Measurements from ENCODE around the gene HS3ST3B1.

HS3ST3B1 gene

DNA sequence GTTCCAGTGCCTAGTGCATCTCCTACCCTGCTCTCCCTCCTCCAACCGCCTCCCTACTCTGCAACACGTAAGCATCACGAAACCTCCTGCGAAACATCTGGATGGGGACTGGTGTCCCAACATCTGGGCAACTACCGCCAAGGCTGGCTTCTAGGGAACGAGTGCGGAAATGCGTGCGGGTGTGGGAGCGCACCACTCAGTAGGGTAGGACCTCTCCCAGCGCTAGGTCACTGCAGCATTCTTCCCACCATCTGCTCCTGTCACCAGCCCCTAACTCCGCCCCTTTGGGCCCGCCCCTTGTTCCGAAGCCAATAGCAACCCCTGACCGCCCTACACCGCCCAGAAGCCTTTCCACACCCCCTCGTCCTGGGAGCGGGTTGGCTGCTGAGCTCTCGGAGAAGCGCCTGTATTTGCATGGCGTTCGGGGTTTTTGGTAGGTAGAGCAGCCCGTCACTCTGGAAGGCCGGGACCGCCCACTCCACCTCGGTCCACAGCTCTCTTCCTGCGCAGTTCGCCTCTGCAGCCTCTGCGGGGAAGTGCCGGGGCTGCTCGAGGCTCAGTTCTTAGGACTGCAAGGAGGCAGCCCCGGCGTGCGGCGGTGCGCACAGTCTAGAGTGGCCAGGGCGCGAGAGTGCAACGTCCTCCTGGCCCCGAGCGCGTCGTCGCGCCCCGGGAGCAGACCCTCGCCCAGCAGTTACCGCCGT is at the start of gene HS3ST3B1:
TSS of gene HS3ST3B1 (plus strand) at position 507 of the 704 bp plus-strand sequence. CDS start 438 bp downstream, outside the sequence.
- peak; percentile 100 for DNase-seq

- no peak for DNase-seq
These were observed 39.5 kb upstream of the HS3ST3B1 start for GRCh38 chr17:14261406-14261805.

DNA sequence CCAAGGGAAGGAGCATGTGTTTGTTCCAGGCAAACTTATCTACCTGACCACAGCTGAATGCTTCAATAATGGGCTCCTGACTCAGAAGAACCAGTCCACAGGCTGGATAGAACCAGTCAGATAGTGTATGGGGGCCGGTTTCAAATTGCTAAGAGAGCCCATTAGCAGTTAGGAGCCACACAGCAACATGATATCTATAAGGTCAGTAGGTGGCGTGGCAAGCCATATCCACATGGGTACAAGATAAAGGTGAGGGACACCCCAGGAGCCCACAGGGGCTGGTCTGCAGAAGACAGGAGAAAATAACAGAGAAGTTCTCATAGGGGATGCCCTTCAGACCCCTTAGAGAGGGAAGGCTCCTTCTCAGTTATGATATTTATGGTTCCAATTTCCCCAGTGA is 32.6 kb upstream of the HS3ST3B1 start:
- DNase-seq = no peak

GRCh38 chr17:14269473-14269872 is 31.4 kb upstream of the HS3ST3B1 start:
- no peak for DNase-seq

GRCh38 chr17:14270508-14270907 is 30.4 kb upstream of the HS3ST3B1 start:
- no peak for DNase-seq

DNA sequence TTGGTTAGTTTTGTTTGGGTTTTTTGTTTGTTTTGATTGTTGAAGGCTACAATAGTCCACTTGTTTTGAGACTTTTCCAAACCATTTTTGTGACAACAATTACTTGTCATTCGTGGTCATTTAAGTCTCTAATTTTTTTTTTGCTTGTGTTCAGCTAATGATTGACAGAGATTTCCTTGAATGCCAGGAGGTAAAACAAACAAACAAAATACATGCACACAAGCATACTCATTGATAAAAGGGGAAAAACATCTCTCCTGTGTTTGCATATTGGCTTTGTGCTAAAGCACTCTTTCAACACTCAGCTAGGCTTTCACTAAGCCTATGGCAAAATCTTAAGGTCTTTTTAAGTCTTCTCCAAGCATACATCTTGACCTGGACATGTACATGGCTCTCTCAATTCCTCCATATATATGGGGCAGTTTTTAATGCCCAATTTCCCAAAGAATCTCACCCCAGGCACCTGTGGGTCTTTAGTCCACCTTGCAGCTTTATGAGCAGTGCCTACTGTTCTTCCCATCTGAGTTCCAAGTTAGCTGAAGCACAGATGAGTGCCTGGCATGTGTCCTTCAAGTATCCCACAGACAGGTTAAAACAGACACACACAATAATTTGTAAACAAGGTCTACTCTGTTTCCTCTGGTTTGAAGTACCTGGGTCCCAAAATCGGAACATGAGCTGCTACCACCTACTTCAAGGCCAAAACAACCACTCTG is 24.2 kb upstream of the HS3ST3B1 start:
- DNase-seq = no peak

GRCh38 chr17:14281530-14281929 is 19.4 kb upstream of the HS3ST3B1 start:
- no peak for DNase-seq

DNA sequence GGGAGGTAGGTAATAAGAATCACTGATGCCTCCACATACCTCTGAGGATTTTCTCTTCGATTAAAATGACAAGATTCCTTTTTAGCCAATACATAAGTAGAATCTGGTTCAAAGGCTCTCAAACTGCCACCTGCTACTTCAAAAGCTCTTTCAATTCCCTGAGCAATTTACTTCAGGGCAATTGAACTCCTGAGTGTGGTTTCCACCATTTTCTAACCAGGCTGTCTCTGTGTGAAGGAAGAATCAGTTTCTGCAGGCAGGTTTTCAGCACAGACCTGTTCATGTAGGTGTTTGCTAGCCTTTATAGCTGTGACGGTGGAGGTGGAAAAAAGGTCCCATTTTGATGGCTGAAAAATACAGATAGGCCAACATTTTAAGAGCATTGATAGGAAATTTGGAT is 18.2 kb upstream of the HS3ST3B1 start:
- no peak for DNase-seq

DNA sequence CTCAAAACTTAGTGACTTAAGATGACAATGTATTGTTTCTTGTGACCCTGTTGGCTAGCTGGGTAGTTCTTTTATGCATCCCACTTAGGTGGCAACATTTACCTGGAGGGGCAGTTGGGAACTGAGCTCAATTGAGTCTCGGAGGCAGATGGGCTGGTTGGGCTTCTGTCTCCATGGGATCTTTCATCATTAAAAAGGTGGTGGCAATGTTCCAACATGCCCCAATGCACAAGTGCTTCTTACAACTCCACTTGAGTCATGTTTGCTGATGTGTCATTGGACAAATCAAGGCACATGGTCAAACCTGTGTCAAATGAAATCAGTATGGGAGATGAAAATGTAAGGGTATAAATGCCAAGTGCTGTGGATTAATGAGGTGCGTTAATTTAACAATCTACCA is 11.7 kb upstream of the HS3ST3B1 start:
- no peak for DNase-seq

GRCh38 chr17:14294876-14295275 is 6.0 kb upstream of the HS3ST3B1 start:
- no peak for DNase-seq

DNA sequence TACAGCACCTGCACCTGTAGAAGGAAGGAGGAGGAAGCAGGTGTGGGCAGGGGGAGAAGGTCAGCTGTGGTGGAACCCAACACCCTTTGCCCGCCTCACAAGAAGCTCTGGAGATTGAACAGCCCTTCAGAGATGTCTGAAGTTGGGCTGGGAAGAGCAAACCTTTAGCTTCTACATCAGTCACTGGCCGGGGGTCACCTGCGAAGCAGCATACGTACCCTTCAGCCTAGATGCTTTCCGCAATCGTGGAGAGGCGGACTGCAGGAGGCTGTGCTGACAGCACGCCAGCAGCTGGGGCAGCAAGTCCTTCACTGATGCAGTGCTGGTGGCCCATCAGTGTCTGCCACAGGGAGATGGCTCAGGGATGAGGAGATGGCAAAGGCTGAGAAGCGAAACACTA is 5.2 kb upstream of the HS3ST3B1 start:
- DNase-seq = no peak

DNA sequence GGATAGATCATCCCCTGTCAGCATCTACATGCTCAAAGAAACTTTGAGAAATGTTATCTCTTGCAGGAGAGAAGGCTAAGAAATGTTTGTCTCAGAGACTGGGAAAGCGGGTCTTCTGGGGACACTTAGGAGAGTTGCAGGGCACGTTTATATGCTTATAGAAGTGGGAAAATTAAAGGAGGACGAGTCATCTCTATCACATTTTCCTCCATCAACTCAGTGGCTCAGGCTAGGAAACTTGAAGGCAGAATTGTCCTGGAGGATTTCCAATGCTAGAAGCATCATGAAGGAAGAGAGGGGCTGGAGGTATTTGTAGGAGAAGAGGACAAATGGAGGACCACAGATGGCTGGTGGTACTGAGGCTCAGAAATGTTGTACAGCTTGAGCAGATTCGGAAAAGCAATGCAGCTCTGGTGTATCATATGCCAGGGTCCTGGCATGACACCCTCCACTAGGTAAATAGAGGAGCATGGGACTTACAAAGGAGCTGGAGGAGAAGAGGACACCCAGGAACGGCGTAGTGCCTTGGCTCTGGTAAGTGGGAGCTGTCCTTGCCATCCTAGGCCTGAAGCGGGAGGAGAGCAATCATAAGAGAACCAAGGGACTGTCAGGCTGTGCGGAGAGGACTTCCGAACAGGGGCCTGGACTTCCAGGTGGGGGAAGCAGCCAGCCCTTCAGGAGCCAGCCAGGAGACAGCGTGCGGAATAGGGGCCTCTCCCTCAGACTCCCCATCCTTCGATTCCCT is 4.5 kb upstream of the HS3ST3B1 start:
- peak; percentile 74 for DNase-seq

DNA sequence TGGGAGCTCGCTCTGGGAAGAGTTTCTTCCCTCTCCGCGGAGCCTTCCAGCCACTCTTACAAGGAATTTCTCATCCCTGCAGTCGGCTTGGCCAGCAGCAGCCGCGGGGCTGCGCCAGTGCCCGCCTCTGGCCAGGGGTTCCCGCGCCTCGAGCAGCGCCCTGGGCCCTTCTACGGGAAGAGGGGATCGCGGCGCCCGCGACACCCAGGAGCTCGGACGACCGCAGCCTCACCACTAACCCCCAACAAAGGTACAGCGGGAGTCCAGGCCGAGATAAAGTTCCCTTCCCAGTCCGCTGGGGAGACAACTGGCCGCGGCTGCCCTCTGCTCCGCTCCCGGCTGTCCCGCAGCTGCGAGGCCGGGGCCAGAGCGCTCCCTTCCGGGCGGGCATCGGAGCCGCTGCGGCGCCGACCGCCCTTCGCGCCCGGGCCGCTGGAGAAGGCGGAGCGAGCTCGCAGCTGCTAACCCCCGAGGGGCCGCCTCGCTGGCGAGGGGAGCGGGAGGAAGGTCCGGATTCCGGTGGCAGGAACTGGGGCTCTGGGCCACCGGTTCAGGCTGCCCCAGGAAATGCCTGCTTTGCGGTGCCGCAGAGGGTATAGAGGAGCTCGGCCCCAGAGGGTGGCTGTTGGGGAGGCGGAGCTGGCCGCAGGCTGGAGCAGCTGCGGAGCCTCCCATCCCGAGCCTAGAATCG is 3.6 kb upstream of the HS3ST3B1 start:
- DNase-seq = peak; percentile 76

GRCh38 chr17:14298221-14298946 is 2.5 kb upstream of the HS3ST3B1 start:
- DNase-seq = no peak

GRCh38 chr17:14298947-14299279 is 2.0 kb upstream of the HS3ST3B1 start:
- DNase-seq = no peak

- peak; percentile 68 for DNase-seq
These were observed 1.4 kb upstream of the HS3ST3B1 start for GRCh38 chr17:14299280-14300141.

GRCh38 chr17:14301279-14302090 is 604 bp downstream of the HS3ST3B1 start:
- no peak for DNase-seq

DNA sequence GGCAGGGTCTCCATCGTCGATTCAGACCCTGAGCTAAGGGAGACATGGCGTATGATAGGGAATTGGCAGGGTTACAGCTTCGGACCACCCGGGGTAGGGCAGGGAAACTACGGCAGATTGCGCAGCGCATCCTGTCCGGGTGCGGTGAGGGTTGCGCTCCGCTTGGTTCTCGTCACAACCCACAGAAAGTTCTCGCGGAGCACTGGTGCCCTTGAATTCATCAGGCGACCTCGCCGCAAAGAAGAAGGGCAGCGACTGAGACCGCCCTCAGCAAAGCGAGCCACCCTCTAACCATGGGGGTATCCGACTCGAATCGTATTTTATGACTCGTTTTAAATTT is 1.2 kb downstream of the HS3ST3B1 start:
- peak; percentile 53 for DNase-seq

DNA sequence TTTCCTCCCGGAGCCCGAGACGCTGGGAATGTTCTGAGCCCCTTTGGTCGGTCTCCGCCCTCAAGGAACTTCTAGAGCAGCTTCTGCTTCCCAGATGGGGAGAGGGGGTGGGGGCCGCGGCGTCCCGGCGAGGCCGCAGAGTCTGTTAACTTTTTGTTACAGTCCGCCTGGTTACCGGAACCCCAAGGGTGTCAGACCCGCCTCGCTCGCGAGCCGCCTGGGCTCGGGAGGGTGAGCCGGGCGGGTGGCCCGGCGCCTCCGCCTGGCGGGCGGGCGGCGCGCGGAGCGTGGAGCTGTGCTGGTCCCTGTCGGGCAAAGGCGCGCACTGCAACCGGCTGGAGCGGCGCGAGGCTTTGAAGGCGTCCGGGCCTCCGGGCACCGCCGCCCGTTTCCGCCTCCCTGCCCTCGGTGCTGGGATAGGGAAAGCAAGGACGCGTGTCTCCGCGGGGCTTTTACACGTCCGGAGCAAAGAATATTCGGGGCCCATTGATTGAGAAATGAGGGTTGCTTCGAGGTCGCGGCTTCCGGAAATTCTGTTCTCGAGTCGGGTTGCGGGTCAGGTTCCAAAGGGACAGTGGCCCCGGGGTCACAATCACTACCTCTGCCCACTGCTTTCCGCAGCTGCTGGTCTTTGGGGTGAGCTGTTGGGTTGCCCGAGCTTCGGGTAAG is 1.7 kb downstream of the HS3ST3B1 start:
- peak; percentile 86 for DNase-seq

Measured in fibroblast of skin of right biceps (primary cell).